Activated CD8-positive, alpha-beta memory T cell treated with anti-CD3 and anti-CD28 coated beads, Interleukin-2, amount 50 U/mL, for 1 hour (primary cell): ENCODE data around the gene EHMT2.
"Not testable (repeated sequence)": the region's sequence is repeated elsewhere in the genome, so short reads cannot be mapped to it uniquely, and the experiment has no call there.

Source experiments
- DNase-seq: peaks from one replicate; pipeline ENCODE4 v3.0.0-alpha.2; 2020; ENCODE audit errors: extremely low read depth

Gene EHMT2

GRCh38 chr6:31870385-31870921 lies 27.0 kb downstream of the EHMT2 start:
- DNase-seq, result no peak

DNA sequence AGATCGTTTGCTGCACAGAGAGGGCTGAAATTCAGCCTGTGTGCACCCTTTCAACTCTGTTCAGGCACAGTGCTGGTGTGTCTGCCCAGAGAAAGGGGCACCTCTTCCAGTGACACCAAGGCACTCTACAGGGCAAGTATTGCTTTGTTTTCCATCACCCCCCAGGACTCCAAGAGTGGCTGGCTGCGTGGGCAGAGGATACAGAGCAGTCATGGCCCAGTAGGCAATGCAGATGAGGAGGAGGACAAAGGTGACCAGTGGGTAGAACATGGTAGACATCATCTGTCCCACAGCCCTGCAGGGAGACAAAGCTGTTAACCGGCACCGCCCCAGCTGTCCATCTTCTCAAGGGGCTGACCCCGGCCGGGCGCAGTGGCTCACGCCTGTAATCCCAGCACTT lies 28.2 kb downstream of the EHMT2 start:
- no peak for DNase-seq

DNA sequence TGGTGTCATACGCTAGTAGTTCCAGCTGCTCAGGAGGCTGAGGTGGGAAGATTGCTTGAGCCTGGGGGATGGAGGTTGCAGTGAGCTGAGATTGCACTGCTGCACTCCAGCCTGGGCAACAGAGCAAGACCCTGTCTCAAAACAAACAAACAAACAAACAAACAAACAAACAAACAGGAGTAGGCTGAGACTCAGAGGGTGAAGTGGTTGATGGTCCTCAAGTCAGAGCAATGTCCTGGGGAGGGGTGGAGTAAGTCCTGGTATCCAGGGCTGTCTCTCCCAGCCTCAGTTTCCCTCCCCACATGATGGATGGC lies 28.9 kb downstream of the EHMT2 start:
- not testable (repeated sequence) for DNase-seq

DNA sequence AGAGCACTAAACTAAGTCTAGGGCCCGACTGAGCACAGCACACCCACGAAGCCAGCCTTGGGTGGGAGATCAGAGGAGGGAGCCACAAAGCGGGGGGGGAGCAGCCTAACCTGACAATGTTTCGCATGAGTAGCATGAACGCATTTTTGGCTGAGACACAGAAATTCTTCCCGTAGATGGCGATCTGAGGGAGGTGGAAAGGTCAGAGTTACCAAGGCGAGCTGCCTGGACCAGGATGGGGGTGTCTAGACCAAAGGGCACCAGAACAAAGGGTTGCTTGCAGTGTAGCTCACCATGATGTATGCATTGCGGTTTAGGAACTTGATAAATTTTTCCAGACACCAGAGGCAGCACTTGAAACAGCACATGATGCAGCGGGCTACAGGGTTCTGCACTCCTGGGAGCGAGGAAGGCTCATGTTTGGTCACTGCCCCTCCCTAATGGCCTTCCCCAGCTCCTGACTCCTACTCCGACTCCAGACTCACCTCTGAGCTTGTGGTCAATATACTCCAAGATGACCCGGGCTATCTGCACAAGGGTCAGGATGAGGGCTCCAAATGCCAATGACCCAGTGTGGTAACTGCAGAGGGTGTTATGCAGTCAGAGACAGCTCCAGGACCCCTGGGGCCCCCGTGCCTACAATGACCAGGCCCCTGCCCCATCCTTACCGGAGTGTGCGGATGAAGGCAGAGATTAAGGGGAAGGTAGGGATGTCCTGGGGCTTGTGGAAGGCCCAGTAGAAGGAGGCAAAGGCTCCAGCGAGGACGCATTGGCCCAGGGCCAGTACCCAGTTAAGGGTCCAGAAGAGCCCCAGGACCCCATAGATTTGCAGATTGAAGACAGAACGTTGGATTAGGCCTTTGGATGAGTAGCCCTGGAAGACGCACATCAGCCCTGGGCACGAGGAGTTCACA lies 32.0 kb downstream of the EHMT2 start:
- no peak for DNase-seq

GRCh38 chr6:31864818-31865204 lies 32.7 kb downstream of the EHMT2 start:
- no peak for DNase-seq

DNA sequence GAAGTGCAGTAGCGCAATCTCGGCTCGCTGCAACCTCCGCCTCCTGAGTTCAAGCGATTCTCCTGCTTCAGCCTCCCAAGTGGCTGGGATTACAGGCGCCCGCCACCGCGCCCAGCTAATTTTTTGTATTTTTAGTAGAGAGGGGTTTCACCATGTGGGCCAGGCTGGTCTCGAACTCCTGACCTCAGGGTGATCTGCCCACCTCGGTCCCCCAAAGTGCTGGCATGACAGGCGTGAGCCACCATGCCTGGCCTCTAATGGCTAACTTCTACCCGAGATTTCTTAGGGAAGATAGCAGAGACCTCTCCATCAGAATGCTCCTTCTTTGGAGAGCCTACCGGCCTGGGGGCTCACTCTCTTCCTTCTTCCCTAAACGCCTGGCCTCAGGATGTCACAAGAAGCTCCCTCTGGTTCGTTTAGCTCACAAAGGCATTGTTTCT lies 33.4 kb downstream of the EHMT2 start:
- not testable (repeated sequence) for DNase-seq

DNA sequence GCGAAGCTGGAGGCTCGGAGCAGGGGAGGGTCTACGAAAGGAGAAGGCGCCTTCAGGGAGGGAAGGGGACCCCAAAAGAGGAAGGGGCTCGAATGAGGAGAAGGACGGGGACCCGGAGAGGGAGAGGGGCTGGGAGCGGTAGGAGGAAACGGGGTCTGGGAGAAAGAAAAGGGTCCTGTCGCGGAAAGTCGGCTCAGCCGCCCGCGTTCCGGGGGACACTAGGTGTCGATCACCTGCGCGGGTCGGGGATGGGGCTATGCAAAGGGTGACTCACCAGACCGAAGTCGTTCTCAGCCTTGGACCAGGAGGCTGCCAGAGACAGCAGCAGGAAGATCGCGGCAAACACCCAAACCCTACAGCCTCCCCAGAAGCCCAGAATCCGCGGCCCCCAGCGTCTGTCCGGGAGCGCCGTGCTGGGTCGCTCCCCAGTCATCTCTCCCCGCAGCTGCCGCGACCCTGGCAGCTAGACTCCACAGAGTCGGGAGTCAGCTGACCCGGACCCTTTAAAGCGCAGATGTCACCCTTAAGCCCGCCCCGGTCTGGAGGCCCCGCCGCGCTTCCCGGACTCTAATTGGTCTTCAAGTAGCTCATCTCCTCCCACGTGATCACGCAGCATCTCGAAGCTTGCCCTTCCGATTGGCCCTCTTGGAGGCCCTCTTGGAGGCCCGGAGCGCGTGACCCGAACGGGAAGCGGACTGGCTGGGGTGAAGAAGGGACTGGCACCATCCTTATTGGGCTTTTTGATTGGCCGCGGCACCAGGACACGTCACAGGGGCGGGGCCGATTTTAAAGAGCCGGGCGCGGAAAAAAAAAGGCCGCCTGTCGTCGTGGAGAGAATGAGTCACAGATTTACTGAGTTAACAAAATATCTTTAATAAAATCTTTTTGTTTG lies 34.9 kb downstream of the EHMT2 start, which contains the start of gene NEU1:
TSS of gene NEU1 (minus strand) at position 478 of the 892 bp plus-strand sequence. CDS start at position 433, 45 bp downstream.
- peak; percentile 99 for DNase-seq

- DNase-seq, result no peak
These were observed 35.6 kb downstream of the EHMT2 start for GRCh38 chr6:31861919-31862343.

- no peak for DNase-seq
These were observed 36.3 kb downstream of the EHMT2 start for GRCh38 chr6:31861150-31861549.

DNA sequence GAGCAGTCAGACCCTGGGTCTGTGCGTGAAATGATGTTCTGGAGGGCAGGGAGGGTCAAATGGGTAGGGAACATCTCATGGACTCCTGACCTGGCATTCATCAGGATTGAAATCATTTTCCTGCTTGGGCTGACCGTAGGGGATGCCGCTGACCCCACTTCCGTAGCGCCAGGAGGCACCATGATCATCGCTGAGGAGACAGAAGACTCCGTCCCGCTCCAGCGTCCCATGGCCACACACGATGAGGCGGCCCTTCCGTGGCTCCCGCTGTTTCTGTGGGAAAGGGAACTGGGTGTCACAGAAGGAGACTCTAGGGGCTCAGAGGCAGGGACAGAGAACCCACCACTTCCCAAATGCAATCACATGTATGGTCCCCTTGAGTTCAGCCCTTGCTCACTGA lies 37.1 kb downstream of the EHMT2 start:
- DNase-seq, result no peak

- DNase-seq, result no peak
These were observed 37.6 kb downstream of the EHMT2 start for GRCh38 chr6:31859923-31860322.

DNA sequence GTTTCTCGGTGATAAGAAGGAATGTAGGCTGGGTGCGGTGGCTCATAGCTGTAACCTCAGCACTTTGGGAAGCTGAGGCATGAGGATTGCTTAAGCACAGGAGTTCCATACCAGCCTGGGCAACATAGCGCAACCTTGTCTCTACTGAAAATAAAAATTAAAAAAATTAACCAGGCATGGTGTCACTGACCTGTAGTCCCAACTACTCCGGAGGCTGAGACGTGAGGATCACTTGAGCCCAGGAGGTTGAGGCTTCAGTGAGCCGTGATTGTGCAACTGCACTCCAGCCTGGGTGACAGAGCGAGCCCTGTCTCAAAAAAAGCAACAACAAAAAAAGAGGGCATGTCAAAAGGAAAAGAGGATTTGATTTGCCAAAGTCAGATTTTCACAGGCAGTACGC lies 38.8 kb downstream of the EHMT2 start:
- DNase-seq, result no peak

DNA sequence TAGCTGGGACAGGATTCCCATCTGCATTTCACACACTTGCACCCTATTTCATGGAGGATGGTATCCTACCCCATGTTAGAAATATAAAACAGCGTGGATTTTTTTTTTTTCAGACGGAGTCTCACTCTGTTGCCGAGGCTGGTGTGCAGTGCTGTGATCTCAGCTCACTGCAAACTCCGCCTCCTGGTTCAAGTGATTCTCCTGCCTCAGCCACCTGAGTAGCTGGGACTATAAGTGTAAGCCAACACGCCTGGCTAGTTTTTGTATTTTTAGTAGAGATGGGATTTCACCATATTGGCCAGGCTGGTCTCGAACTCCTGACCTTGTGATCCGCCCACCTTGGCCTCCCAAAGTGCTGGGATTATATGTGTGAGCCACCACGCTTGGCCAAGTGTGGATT lies 39.7 kb downstream of the EHMT2 start:
- not testable (repeated sequence) for DNase-seq

DNA sequence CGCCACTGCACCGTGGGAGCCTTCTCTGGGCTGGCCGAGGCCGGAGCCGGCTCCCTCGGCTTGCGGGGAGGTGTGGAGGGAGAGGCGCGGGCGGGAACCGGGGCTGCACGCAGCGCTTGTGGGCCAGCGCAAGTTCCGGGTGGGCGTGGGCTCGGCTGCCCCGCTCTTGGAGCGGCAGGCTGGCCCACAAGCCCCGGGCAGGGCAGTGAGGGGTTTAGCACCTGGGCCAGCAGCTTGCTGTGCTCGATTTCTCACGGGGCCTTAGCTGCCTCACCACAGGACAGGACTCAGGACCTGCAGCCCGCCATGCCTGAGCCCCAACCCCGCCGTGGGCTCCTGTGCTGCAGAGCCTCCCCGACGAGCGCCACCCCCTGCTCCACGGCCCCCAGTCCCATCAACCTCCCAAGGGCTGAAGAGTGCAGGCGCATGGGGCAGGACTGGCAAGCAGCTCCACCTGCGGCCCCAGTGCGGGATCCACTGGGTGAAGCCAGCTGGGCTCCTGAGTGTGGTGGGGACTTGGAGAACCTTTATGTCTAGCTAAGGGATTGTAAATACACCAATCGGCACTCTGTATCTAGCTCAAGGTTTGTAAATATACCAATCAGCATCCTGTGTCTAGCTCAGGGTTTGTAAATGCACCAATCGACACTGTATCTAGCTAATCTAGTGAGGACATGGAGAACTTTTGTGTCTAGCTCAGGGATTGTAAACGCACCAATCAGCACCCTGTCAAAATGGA lies 45.3 kb downstream of the EHMT2 start:
- DNase-seq, result not testable (repeated sequence)

DNA sequence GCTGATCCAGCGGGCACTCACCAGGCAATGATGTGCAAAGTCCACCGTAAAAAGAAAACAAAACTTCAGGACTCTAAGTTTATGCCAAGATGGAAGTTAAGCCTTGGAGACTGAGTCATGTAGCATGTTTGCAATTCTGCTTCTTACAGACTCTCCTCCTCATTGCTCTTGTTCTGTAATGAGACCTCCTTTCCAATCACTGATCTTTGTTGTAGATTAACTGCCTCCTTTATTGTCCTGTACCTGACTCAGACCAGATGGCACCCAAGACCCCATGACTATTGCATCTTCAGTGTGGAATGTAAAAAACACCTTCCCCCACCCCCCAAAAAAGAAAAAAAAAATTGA lies 46.0 kb downstream of the EHMT2 start:
- DNase-seq, result no peak

- DNase-seq, result no peak
These were observed 46.6 kb downstream of the EHMT2 start for GRCh38 chr6:31850765-31851484.

DNA sequence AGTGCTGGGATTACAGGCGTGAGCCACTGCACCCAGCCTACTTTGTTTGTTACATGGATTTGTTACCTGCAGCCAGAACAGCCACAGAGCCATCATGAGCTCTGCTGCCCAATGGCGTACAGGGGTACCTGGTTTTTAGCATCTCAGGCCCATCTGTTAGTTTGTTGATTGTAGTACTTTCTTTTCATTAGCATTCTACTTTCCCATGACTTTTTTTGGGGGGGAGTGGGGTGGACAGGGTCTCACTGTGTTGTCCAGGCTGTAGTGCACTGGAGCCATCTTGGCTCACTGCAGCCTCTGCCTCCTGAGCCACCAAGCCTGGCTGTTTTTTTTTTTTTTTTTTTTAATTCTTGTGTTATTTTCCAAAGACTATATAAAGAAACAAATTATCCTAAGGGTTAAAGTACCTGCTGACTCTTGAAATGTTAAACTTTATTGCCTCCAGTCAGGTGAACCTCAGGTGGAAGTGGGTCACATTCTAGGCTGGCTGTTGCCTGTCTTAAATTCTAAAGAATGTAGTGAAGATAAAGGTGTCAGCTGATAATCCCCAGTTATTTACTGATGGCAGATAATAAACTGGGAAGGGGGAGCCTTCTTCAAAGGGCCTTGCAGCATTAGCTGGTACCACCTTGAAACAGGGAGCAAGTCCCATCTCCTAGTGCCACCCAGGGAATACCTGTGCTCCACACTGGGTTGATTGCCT lies 50.1 kb downstream of the EHMT2 start:
- DNase-seq, result no peak

- DNase-seq, result no peak
These were observed 53.0 kb downstream of the EHMT2 start for GRCh38 chr6:31844507-31844906.

DNA sequence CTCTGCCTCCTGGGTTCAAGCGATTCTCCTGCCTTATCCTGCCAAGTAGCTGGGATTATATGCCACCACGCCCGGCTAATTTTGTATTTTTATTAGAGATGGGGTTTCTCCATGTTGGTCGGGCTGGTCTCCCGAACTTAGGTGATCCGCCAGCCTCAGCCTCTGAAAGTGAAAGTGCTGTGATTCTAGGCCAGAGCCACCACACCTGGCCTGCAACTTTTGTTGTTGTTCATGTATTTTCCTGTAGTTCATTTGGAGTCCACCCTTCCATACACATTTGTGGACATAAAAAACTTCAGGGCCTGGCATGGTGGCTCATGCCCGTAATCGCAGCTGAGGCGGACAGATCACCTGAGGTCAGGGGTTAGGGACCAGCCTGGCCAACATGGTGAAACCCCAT lies 55.4 kb downstream of the EHMT2 start:
- no peak for DNase-seq

GRCh38 chr6:31839779-31840126 lies 57.7 kb downstream of the EHMT2 start:
- not testable (repeated sequence) for DNase-seq

- no peak for DNase-seq
These were observed 58.5 kb downstream of the EHMT2 start for GRCh38 chr6:31838968-31839367.
